HCT116 (cell line): Measurements from ENCODE around the gene TNRC6A. TPM values are rescaled to one million over a fixed set of nuclear protein-coding genes. Genes with fewer than 3 reads are reported as not detected.

ENCODE experiments used
- ATAC-seq: fragments of 200-7000 bp; cut with Tn5 transposase; 2 replicates; pipeline ENCODE4 v1.9.1; 2020; ENCODE audit warnings: mild to moderate bottlenecking, moderate library complexity
- BruUV-seq: library from RNA; stranded (reverse); fragments of 400-500 nt; replicated peaks from 2 replicates; lab custom pipeline; 2021; lab: Mats Ljungman, UMichigan
- CTCF ChIA-PET: fragments of 300-600 bp; sonication (Branson Sonifier 250); formaldehyde crosslinking; loops from one replicate; lab custom pipeline; 2021; ENCODE audit warnings: antibody characterized with exemption; lab: Charles Lee
- POLR2A ChIA-PET: fragments of 300-600, 350-600 bp; sonication (Branson Sonifier 250); formaldehyde crosslinking; loops from one replicate; lab custom pipeline; 2021; ENCODE audit warnings: antibody characterized with exemption; lab: Charles Lee
- RAD21 ChIA-PET, 2 experiments: fragments of 300-600 bp; sonication (Branson Sonifier 250); formaldehyde crosslinking; loops; one replicate each; lab custom pipeline; 2023; ENCODE audit warnings: low total read pairs in 2 of 2; ENCODE audit not compliant: uncharacterized antibody in 2 of 2, unreplicated experiment in 2 of 2, low non-redundant PET in 1 of 2; lab: Charles Lee
- DNase-seq: peaks from one replicate; pipeline ENCODE4 v3.0.0-alpha.2; 2010; ENCODE audit warnings: low read depth, low spot score
- H2AFZ ChIP-seq: fragments of 200-600 bp; shearing (Covaris generic), sonication (generic); 2 replicates; pipeline ENCODE4 v1.6.1; 2017; ENCODE audit warnings: low read depth, mixed run types, mixed read lengths, antibody characterized with exemption, low read length; ENCODE audit not compliant: poor library complexity, severe bottlenecking
- H3K27ac ChIP-seq: 2 replicates; pipeline ENCODE4 v1.5.1; 2012; ENCODE audit warnings: low read depth, low read length
- H3K27me3 ChIP-seq: fragments of 200-600 bp; sonication (generic); 2 replicates; pipeline ENCODE4 v1.6.1; 2016; ENCODE audit warnings: mixed run types, low read length, mixed read lengths; ENCODE audit not compliant: insufficient read depth
- H3K36me3 ChIP-seq, 2 experiments: fragments of 200-500 bp in 1 of 2; fragments of 200-600 bp in 1 of 2; sonication (Bioruptor generic) in 1 of 2; sonication (generic) in 1 of 2; 2 replicates each; pipeline versions ENCODE4 v1.5.1 to v1.6.1; 2014 to 2016; ENCODE audit warnings: low read length in 2 of 2, inconsistent platforms in 1 of 2, mixed read lengths in 1 of 2, mixed run types in 1 of 2; ENCODE audit not compliant: insufficient read depth in 2 of 2, control insufficient read depth in 1 of 2
- H3K4me1 ChIP-seq, 2 experiments: fragments of 200-600 bp in 1 of 2; sonication (generic) in 1 of 2; 2 replicates each; pipeline versions ENCODE4 v1.5.1 to v1.6.1; 2012 to 2017; ENCODE audit warnings: low read length in 2 of 2, inconsistent platforms in 1 of 2, mild to moderate bottlenecking in 1 of 2, mixed read lengths in 1 of 2, mixed run types in 1 of 2, moderate library complexity in 1 of 2; ENCODE audit not compliant: insufficient read depth in 2 of 2, control insufficient read depth in 1 of 2
- H3K4me2 ChIP-seq: fragments of 200-600 bp; sonication (generic); 2 replicates; pipeline ENCODE4 v1.6.1; 2017; ENCODE audit warnings: mixed run types, low read length, mixed read lengths
- H3K4me3 ChIP-seq, 2 experiments: fragments of 200-600 bp in 1 of 2; sonication (generic) in 1 of 2; replicated peaks in 1 of 2; 2 replicates each; pipeline ENCODE4 v1.5.1; 2011 to 2016; ENCODE audit warnings: low read length in 2 of 2, control low read depth in 1 of 2, low read depth in 1 of 2, mild to moderate bottlenecking in 1 of 2, mixed read lengths in 1 of 2, mixed run types in 1 of 2
- H3K79me2 ChIP-seq: fragments of 200-600 bp; sonication (generic); 2 replicates; pipeline ENCODE4 v1.6.1; 2017; ENCODE audit warnings: mild to moderate bottlenecking, mixed run types, low read length, moderate library complexity, mixed read lengths; ENCODE audit not compliant: insufficient read depth
- H3K9ac ChIP-seq: fragments of 200-600 bp; sonication (generic); 2 replicates; pipeline ENCODE4 v1.6.1; 2016; ENCODE audit warnings: low read length, mixed read lengths
- H3K9me2 ChIP-seq: fragments of 200-600 bp; sonication (generic), shearing (Covaris generic); 2 replicates; pipeline ENCODE4 v1.6.1; 2017; ENCODE audit warnings: mixed run types, mild to moderate bottlenecking, moderate library complexity; ENCODE audit not compliant: insufficient read depth
- H3K9me3 ChIP-seq, 2 experiments: fragments of 200-500 bp in 1 of 2; fragments of 200-600 bp in 1 of 2; sonication (Bioruptor generic) in 1 of 2; sonication (generic) in 1 of 2; 2 replicates each; pipeline ENCODE4 v1.6.1; 2014 to 2017; ENCODE audit warnings: low read length in 2 of 2, mixed read lengths in 2 of 2, inconsistent platforms in 1 of 2, low read depth in 1 of 2, mild to moderate bottlenecking in 1 of 2, mixed run types in 1 of 2, moderate library complexity in 1 of 2; ENCODE audit not compliant: control insufficient read depth in 1 of 2, insufficient read depth in 1 of 2
- H4K20me1 ChIP-seq: fragments of 200-600 bp; sonication (generic), shearing (Covaris generic); 2 replicates; pipeline ENCODE4 v1.6.1; 2017; ENCODE audit warnings: mixed run types, mild to moderate bottlenecking, moderate library complexity; ENCODE audit not compliant: insufficient read depth
- ATF3 ChIP-seq: IDR thresholded peaks from 2 replicates; pipeline ENCODE4 v1.6.1; 2012
- CBX3 ChIP-seq: IDR thresholded peaks from 2 replicates; pipeline ENCODE4 v1.6.1; 2012; ENCODE audit warnings: low read depth
- CEBPB ChIP-seq: IDR thresholded peaks from 2 replicates; pipeline ENCODE4 v1.6.1; 2012; ENCODE audit warnings: low read depth
- EGR1 ChIP-seq: IDR thresholded peaks from 2 replicates; pipeline ENCODE4 v1.6.1; 2012; ENCODE audit warnings: low read depth
- FOSL1 ChIP-seq: IDR thresholded peaks from 2 replicates; pipeline ENCODE4 v1.6.1; 2012; ENCODE audit warnings: low read depth
- JUND ChIP-seq: IDR thresholded peaks from 2 replicates; pipeline ENCODE4 v1.6.1; 2012
- POLR2AphosphoS5 ChIP-seq: IDR thresholded peaks from 2 replicates; pipeline ENCODE4 v1.6.1; 2011; ENCODE audit warnings: mild to moderate bottlenecking, low read depth, low read length, moderate library complexity
- SIN3A ChIP-seq: IDR thresholded peaks from 2 replicates; pipeline ENCODE4 v1.6.1; 2012; ENCODE audit warnings: low read depth
- TCF7L2 ChIP-seq: IDR thresholded peaks from 2 replicates; pipeline ENCODE4 v1.7.0; 2011; ENCODE audit warnings: borderline replicate concordance, inconsistent platforms; ENCODE audit not compliant: insufficient read depth, insufficient read length; ENCODE audit errors: extremely low read depth
- ZBTB33 ChIP-seq: IDR thresholded peaks from 2 replicates; pipeline ENCODE4 v1.6.1; 2011; ENCODE audit warnings: mild to moderate bottlenecking, low read length, moderate library complexity; ENCODE audit not compliant: insufficient replicate concordance; ENCODE audit errors: extremely low read depth
- intact Hi-C: fragments of 100-400 bp; cut with micrococcal nuclease; formaldehyde crosslinking; loops from 2 replicates; pipeline ENCODE4 v1.10.0; 2022
- total RNA-seq: library from RNA; stranded (reverse); gene quantifications from one replicate; pipeline ENCODE4 v1.2.1, GENCODE V29; 2021; ENCODE audit not compliant: unreplicated experiment

Gene TNRC6A
- total RNA-seq, 1 experiment from 2014 or later, result 37.0 TPM

GRCh38 chr16:24745391-24745790, 15.9 kb downstream of the TNRC6A start (continued):
- TF ChIP-seq SIN3A, result no peak
- TF ChIP-seq, all 23 proteins: peak for 0

- no peak for ATAC-seq
- Histone ChIP-seq H3K27me3 (no peaks in the 10 kb centered on the region), H3K9me2 (no peaks in the 10 kb centered on the region), H2AFZ (no peak overlapping the region), H3K27ac (no peak overlapping the region)
- BruUV-seq, result no TSS peak
- POLR2A ChIA-PET, result no interaction called here
- TF ChIP-seq CBX3, result no peak
- no peak for TF ChIP-seq JUND
- no peak for TF ChIP-seq EGR1
- no peak for TF ChIP-seq ZBTB33
- TF ChIP-seq CEBPB, result no peak
- no peak for TF ChIP-seq TCF7L2
- no peak for TF ChIP-seq POLR2AphosphoS5
- TF ChIP-seq FOSL1, result no peak
- no peak for TF ChIP-seq ATF3
- TF ChIP-seq, all 23 proteins: peak for 0
- CTCF ChIA-PET, result no interaction called here
- Histone ChIP-seq H3K9ac (no peak overlapping the region), H4K20me1 (peaks cover 46% of the 10 kb centered on the region; the same call in 1 of the 2 replicates), H3K4me2 (no peak overlapping the region), H3K4me3 (no peak overlapping the region), H3K9me3 (no peaks in the 10 kb centered on the region), H3K79me2 (peaks cover 100% of the 10 kb centered on the region), H3K4me1 (peaks cover 7 to 21% of the 10 kb centered on the region in 2 experiments), H3K36me3 (peaks cover 0 to 3% of the 10 kb centered on the region in 2 experiments; a peak in 1 of 4 replicates)
- intact Hi-C loops, result no loop called here
- RAD21 ChIA-PET, result no interaction called here
- no peak for DNase-seq
Observed at GRCh38 chr16:24745791-24746190, 16.3 kb downstream of the TNRC6A start.
